Neural progenitor cell (in vitro differentiated cells): Measurements from ENCODE around the gene FRAS1. TPM values are rescaled to one million over a fixed set of nuclear protein-coding genes. Genes with fewer than 3 reads are reported as not detected.

Experiments used
- DNase-seq: peaks from one replicate; pipeline ENCODE4 v3.0.0-alpha.2; 2016; ENCODE audit warnings: low spot score
- H2AFZ ChIP-seq: fragments of 200-600 bp; sonication (generic); replicated peaks from 2 replicates; pipeline ENCODE4 v1.6.1; 2016; ENCODE audit warnings: antibody characterized with exemption
- H3F3A ChIP-seq: fragments of 200-600 bp; sonication (generic); 2 replicates; pipeline ENCODE4 v1.6.1; 2016; ENCODE audit warnings: antibody characterized with exemption, low read depth
- H3K27ac ChIP-seq: fragments of 200-600 bp; sonication (generic); 2 replicates; pipeline ENCODE4 v1.5.1; 2016; ENCODE audit warnings: mild to moderate bottlenecking
- H3K27me3 ChIP-seq: fragments of 200-600 bp; sonication (generic); 2 replicates; pipeline ENCODE4 v1.6.1; 2016; ENCODE audit warnings: mild to moderate bottlenecking, moderate library complexity
- H3K36me3 ChIP-seq: fragments of 200-600 bp; sonication (generic); 2 replicates; pipeline ENCODE4 v1.5.1; 2016
- H3K4me1 ChIP-seq: fragments of 200-600 bp; sonication (generic); 2 replicates; pipeline ENCODE4 v1.6.1; 2016; ENCODE audit warnings: mixed run types
- H3K4me2 ChIP-seq: fragments of 200-600 bp; sonication (generic); 2 replicates; pipeline ENCODE4 v1.6.1; 2016
- H3K4me3 ChIP-seq: fragments of 200-600 bp; sonication (generic); 2 replicates; pipeline ENCODE4 v1.5.1; 2016
- H3K79me2 ChIP-seq: fragments of 200-600 bp; sonication (generic); 2 replicates; pipeline ENCODE4 v1.6.1; 2016; ENCODE audit warnings: low read depth
- H3K9ac ChIP-seq: fragments of 200-600 bp; sonication (generic); 2 replicates; pipeline ENCODE4 v1.6.1; 2016
- H3K9me3 ChIP-seq: fragments of 200-600 bp; sonication (generic); 2 replicates; pipeline ENCODE4 v1.5.1; 2016; ENCODE audit warnings: low read depth
- H4K20me1 ChIP-seq: fragments of 200-600 bp; sonication (generic); 2 replicates; pipeline ENCODE4 v1.6.1; 2016; ENCODE audit warnings: low read depth
- H3K27ac Mint-ChIP-seq: 3 replicates; pipeline ENCODE4 v1.8.0; 2021; ENCODE audit warnings: mixed read lengths
- H3K27me3 Mint-ChIP-seq: 2 replicates; pipeline ENCODE4 v1.8.0; 2022; ENCODE audit warnings: low read depth, mild to moderate bottlenecking, inconsistent platforms, moderate library complexity, mixed read lengths; ENCODE audit not compliant: insufficient read depth
- H3K36me3 Mint-ChIP-seq: 3 replicates; pipeline ENCODE4 v1.8.0; 2021; ENCODE audit warnings: mixed read lengths
- H3K4me1 Mint-ChIP-seq: 3 replicates; pipeline ENCODE4 v1.8.0; 2021; ENCODE audit warnings: mixed read lengths
- H3K4me3 Mint-ChIP-seq: 3 replicates; pipeline ENCODE4 v1.8.0; 2021; ENCODE audit warnings: mild to moderate bottlenecking, moderate library complexity, mixed read lengths
- H3K9me3 Mint-ChIP-seq: 3 replicates; pipeline ENCODE4 v1.8.0; 2020; ENCODE audit warnings: mixed read lengths
- CTCF ChIP-seq: fragments of 200-600 bp; sonication (generic); IDR thresholded peaks from 2 replicates; pipeline ENCODE4 v1.5.1; 2017; ENCODE audit warnings: antibody characterized with exemption, mild to moderate bottlenecking
- EZH2 ChIP-seq: fragments of 200-600 bp; sonication (generic); IDR thresholded peaks from 2 replicates; pipeline ENCODE4 v1.6.1; 2017; ENCODE audit warnings: antibody characterized with exemption, mild to moderate bottlenecking, moderate library complexity
- EZH2phosphoT487 ChIP-seq: fragments of 200-600 bp; sonication (generic); IDR thresholded peaks from 2 replicates; pipeline ENCODE4 v1.6.1; 2017; ENCODE audit warnings: antibody characterized with exemption
- total RNA-seq: library from RNA; depleted of rRNA; stranded (reverse); fragments of >200 nt; gene quantifications from 2 replicates; pipeline ENCODE4 v1.2.3, GENCODE V29; 2015; ENCODE audit warnings: low replicate concordance

FRAS1 gene
- total RNA-seq, 1 donor from 2014 or later: 21.3 TPM

- no peak overlapping the region for H3K27ac ChIP-seq
- TF ChIP-seq EZH2phosphoT487 (no peak), EZH2 (no peak), CTCF (no peak)
Observed at GRCh38 chr4:78552389-78553042, 495.4 kb downstream of the FRAS1 start.

GRCh38 chr4:78553043-78553396 lies 495.9 kb downstream of the FRAS1 start:
- Mint-ChIP-seq H3K36me3 (no peaks in the 10 kb centered on the region), H3K9me3 (peaks cover 3% of the 10 kb centered on the region), H3K4me3 (no peak overlapping the region), H3K4me1 (peaks cover 10% of the 10 kb centered on the region), H3K27ac (no peak overlapping the region), H3K27me3 (peaks cover 17% of the 10 kb centered on the region)
- no peak overlapping the region for H3K9ac ChIP-seq
- H3K9me3 ChIP-seq: no peaks in the 10 kb centered on the region
- no peak overlapping the region for H3K4me2 ChIP-seq
- no peaks in the 10 kb centered on the region for H3K79me2 ChIP-seq
- peaks cover 11% of the 10 kb centered on the region for H3F3A ChIP-seq
- peaks cover 46% of the 10 kb centered on the region for H3K27me3 ChIP-seq
- DNase-seq: no peak
- TF ChIP-seq EZH2phosphoT487 (no peak), CTCF (no peak), EZH2 (no peak)
- no peaks in the 10 kb centered on the region for H4K20me1 ChIP-seq
- H3K4me3 ChIP-seq: no peak overlapping the region
- no peaks in the 10 kb centered on the region for H3K36me3 ChIP-seq
- H3K4me1 ChIP-seq: peaks cover 8% of the 10 kb centered on the region
- no peak overlapping the region for H2AFZ ChIP-seq
- no peak overlapping the region for H3K27ac ChIP-seq

More at GRCh38 chr4:78552389-78553042, 495.4 kb downstream of the FRAS1 start:
- Mint-ChIP-seq H3K36me3 (no peaks in the 10 kb centered on the region), H3K27ac (no peak overlapping the region), H3K9me3 (peaks cover 3% of the 10 kb centered on the region), H3K4me1 (peaks cover 10% of the 10 kb centered on the region), H3K4me3 (peak overlapping the region; percentile 71), H3K27me3 (peaks cover 17% of the 10 kb centered on the region)
- peaks cover 46% of the 10 kb centered on the region for H3K27me3 ChIP-seq
- peak; percentile 35 for DNase-seq
- peak overlapping the region; percentile 91 for H2AFZ ChIP-seq
- peaks cover 8% of the 10 kb centered on the region for H3K4me1 ChIP-seq
- H3K36me3 ChIP-seq: no peaks in the 10 kb centered on the region
- H3K4me2 ChIP-seq: peak overlapping the region; percentile 93
- peak overlapping the region; percentile 66 for H3K4me3 ChIP-seq
- H3K9me3 ChIP-seq: no peaks in the 10 kb centered on the region
- no peak overlapping the region for H3K9ac ChIP-seq
- H4K20me1 ChIP-seq: no peaks in the 10 kb centered on the region
- H3F3A ChIP-seq: peaks cover 11% of the 10 kb centered on the region
- H3K79me2 ChIP-seq: no peaks in the 10 kb centered on the region

GRCh38 chr4:78553529-78554060 lies 496.5 kb downstream of the FRAS1 start:
- TF ChIP-seq EZH2phosphoT487 (no peak), EZH2 (no peak), CTCF (no peak)
- H3K27me3 ChIP-seq: peaks cover 46% of the 10 kb centered on the region
- no peaks in the 10 kb centered on the region for H4K20me1 ChIP-seq
- H3K9ac ChIP-seq: no peak overlapping the region
- no peaks in the 10 kb centered on the region for H3K36me3 Mint-ChIP-seq
- H3K27ac ChIP-seq: no peak overlapping the region
- peaks cover under 1% of the 10 kb centered on the region for H3K9me3 Mint-ChIP-seq
- H3K27ac Mint-ChIP-seq: no peak overlapping the region
- H3K36me3 ChIP-seq: no peaks in the 10 kb centered on the region
- no peak overlapping the region for H3K4me3 ChIP-seq
- no peak overlapping the region for H3K4me3 Mint-ChIP-seq
- H2AFZ ChIP-seq: no peak overlapping the region
- peaks cover 11% of the 10 kb centered on the region for H3F3A ChIP-seq
- H3K9me3 ChIP-seq: no peaks in the 10 kb centered on the region
- H3K4me1 ChIP-seq: peaks cover 8% of the 10 kb centered on the region
- H3K4me2 ChIP-seq: no peak overlapping the region
- no peak for DNase-seq
- peaks cover 17% of the 10 kb centered on the region for H3K27me3 Mint-ChIP-seq
- H3K4me1 Mint-ChIP-seq: peaks cover 10% of the 10 kb centered on the region
- H3K79me2 ChIP-seq: no peaks in the 10 kb centered on the region
